Esophagus muscularis mucosa (tissue), 4 donors: ENCODE data around the gene ARHGEF10L. TPM values are rescaled to one million over a fixed set of nuclear protein-coding genes. Genes with fewer than 3 reads are reported as not detected.

ENCODE experiments used
- DNase-seq: peaks from one replicate; pipeline ENCODE4 v3.0.0-alpha.2; 2017; ENCODE audit errors: extremely low spot score
- H3K27ac ChIP-seq, 4 donors: fragments of 200-600 bp; sonication (generic); replicated peaks in 1 of 4; 1 replicate in 3 of 4; 2 replicates in 1 of 4; pipeline ENCODE4 v1.5.1; 2016 to 2019; ENCODE audit warnings: mild to moderate bottlenecking in 1 of 4
- H3K27me3 ChIP-seq, 4 donors: fragments of 200-600 bp; sonication (generic); one replicate each; pipeline versions ENCODE4 v1.5.1 to v1.6.0; 2016 to 2019
- H3K36me3 ChIP-seq, 4 donors: fragments of 200-600 bp; sonication (generic); one replicate each; pipeline ENCODE4 v1.5.1; 2016 to 2019
- H3K4me1 ChIP-seq, 4 donors: fragments of 200-600 bp; sonication (generic); one replicate each; pipeline ENCODE4 v1.5.1; 2016 to 2019
- H3K4me3 ChIP-seq, 4 donors: fragments of 200-600 bp; sonication (generic); 1 replicate in 2 of 4; 2 replicates in 2 of 4; pipeline ENCODE4 v1.5.1; 2016 to 2019; ENCODE audit warnings: mild to moderate bottlenecking in 4 of 4, moderate library complexity in 1 of 4
- H3K9me3 ChIP-seq, 4 donors: fragments of 200-600 bp; sonication (generic); 1 replicate in 3 of 4; 2 replicates in 1 of 4; pipeline ENCODE4 v1.5.1; 2016 to 2019
- EP300 ChIP-seq: sonication (generic); formaldehyde crosslinking; IDR thresholded peaks from one replicate; pipeline ENCODE4 v1.6.1; 2017; ENCODE audit warnings: antibody characterized with exemption
- POLR2A ChIP-seq: fragments of 450-650 bp; IDR thresholded peaks from one replicate; pipeline ENCODE4 v1.6.1; 2017; ENCODE audit warnings: antibody characterized with exemption, moderate library complexity, mild to moderate bottlenecking, low read depth
- POLR2AphosphoS5 ChIP-seq, 2 donors: sonication (generic); formaldehyde crosslinking; IDR thresholded peaks; one replicate each; pipeline ENCODE4 v1.6.1; 2017; ENCODE audit warnings: antibody characterized with exemption in 2 of 2
- WGBS: methylation state at CpG from one replicate; pipeline ENCODE4 v1.1.5; 2018; 5-methylcytosine and 5-hydroxymethylcytosine counted together
- intact Hi-C: fragments of 100-400 bp; cut with DNase I; formaldehyde crosslinking; loops from one replicate; pipeline ENCODE4 v1.15.1; 2023
- total RNA-seq, 4 donors: library from RNA; depleted of rRNA; stranded (reverse); fragments of >200 nt; gene quantifications; one replicate each; pipeline versions ENCODE4 v1.1.0 to v1.2.1, GENCODE V29; 2016
- TF ChIP-seq, protein P1 (sequence below), 3 experiments: fragments of 200-600 bp in 2 of 3; fragments of 450-650 bp in 1 of 3; sonication (generic) in 2 of 3; IDR thresholded peaks; one replicate each; pipeline ENCODE4 v1.5.1; 2017 to 2019; ENCODE audit warnings: antibody characterized with exemption in 3 of 3, mild to moderate bottlenecking in 2 of 3, moderate library complexity in 1 of 3

The ARHGEF10L gene
- total RNA-seq, 4 donors from 2014 or later: 46.6 to 93.0 (median 66.9) TPM

DNA sequence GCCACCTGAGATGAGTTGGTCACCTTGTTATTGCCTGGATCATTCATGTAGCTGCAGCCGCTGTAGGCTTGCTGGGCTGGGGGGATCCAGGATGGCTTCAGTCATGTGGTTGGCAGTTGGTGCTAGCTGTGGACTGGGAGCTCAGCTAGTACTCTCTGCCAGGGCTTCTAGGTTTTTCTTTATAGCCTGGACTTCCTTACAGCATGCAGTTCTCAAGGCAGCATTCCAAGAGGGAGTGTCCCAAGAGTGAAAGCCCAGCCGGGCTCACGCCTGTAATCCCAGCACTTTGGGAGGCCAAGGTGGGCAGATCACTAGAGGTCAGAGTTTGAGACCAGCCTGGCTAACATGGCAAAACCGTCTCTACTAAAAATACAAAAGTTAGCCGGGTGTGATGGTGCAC lies 192.0 kb downstream of the ARHGEF10L start:
- WGBS: 80% methylated on average over 2 of the region's 5 CpGs
- H3K4me3 ChIP-seq: no peak overlapping the region
- intact Hi-C loops: no loop called here

DNA sequence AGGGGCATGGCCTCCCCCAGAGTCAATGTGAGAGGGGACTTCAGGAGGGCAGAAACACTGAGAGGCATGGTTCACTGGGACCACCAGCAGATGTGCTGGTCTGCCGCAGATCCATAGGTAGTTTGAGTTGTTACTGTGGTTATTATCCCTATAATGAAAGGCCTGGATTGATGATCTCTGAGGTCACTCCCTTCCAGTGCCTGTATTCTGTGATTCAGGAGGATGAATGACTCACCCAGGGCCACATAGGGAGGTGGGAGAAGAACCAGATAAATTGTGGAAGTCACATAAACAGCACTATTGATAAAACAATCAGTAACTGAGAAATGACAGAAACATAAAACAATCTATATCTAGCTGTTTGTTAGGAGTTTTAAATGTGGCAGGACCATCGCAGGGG lies 193.0 kb downstream of the ARHGEF10L start:
- DNase-seq: no peak
- Histone ChIP-seq H3K4me3 (no peak overlapping the region), H3K4me1 (no peaks in the 10 kb centered on the region), H3K27ac (no peak overlapping the region), H3K36me3 (no peaks in the 10 kb centered on the region), H3K9me3 (no peaks in the 10 kb centered on the region), H3K27me3 (peaks cover 0 to 58% (median 0%) of the 10 kb centered on the region in 4 donors)
- intact Hi-C loops: no loop called here
- 65% methylated on average over 2 of the region's 2 CpGs for WGBS
- TF ChIP-seq EP300 (no peak), POLR2A (no peak), POLR2AphosphoS5 (IDR thresholded peaks at IDR 0.05) (no peak)
- TF ChIP-seq, protein P1, sequence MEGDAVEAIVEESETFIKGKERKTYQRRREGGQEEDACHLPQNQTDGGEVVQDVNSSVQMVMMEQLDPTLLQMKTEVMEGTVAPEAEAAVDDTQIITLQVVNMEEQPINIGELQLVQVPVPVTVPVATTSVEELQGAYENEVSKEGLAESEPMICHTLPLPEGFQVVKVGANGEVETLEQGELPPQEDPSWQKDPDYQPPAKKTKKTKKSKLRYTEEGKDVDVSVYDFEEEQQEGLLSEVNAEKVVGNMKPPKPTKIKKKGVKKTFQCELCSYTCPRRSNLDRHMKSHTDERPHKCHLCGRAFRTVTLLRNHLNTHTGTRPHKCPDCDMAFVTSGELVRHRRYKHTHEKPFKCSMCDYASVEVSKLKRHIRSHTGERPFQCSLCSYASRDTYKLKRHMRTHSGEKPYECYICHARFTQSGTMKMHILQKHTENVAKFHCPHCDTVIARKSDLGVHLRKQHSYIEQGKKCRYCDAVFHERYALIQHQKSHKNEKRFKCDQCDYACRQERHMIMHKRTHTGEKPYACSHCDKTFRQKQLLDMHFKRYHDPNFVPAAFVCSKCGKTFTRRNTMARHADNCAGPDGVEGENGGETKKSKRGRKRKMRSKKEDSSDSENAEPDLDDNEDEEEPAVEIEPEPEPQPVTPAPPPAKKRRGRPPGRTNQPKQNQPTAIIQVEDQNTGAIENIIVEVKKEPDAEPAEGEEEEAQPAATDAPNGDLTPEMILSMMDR (IDR thresholded peaks at IDR 0.05): no peak

More for the DNA sequence above, 192.0 kb downstream of the ARHGEF10L start:
- no peak overlapping the region for H3K27ac ChIP-seq
- H3K4me1 ChIP-seq: no peaks in the 10 kb centered on the region
- H3K9me3 ChIP-seq: no peaks in the 10 kb centered on the region
- DNase-seq: no peak
- peaks cover 0 to 48% (median 0%) of the 10 kb centered on the region in 4 donors for H3K27me3 ChIP-seq
- no peaks in the 10 kb centered on the region for H3K36me3 ChIP-seq
- no peak for TF ChIP-seq POLR2A
- no peak for TF ChIP-seq EP300
- TF ChIP-seq, protein P1 (IDR thresholded peaks at IDR 0.05): no peak
- no peak for TF ChIP-seq POLR2AphosphoS5 (IDR thresholded peaks at IDR 0.05)

DNA sequence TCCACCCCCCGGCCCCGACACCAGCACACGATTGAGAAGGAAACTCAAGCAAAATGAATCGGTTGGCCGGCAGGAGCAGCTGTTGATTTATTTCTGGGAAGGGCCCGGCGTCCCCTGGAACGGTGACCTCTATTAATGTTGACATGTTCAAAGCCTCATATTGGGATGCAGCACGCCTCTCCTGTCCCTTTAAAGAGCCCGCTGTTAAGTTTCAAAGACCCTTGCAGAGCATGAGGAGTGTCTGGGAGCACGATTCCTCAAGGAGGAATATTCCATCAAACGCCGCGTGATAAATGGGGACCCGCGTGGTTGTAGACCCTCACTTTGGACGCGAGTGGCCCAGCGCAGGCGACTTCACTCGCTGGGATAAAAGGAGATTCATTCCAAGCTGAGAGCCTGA lies 194.2 kb downstream of the ARHGEF10L start:
- TF ChIP-seq EP300 (no peak), POLR2AphosphoS5 (IDR thresholded peaks at IDR 0.05) (no peak), POLR2A (no peak)
- TF ChIP-seq, protein P1 (IDR thresholded peaks at IDR 0.05): no peak
- Histone ChIP-seq H3K27ac (no peak overlapping the region), H3K27me3 (peaks cover 0 to 61% (median 0%) of the 10 kb centered on the region in 4 donors), H3K36me3 (no peaks in the 10 kb centered on the region), H3K4me1 (no peaks in the 10 kb centered on the region), H3K9me3 (no peaks in the 10 kb centered on the region), H3K4me3 (no peak overlapping the region)
- WGBS: 73% methylated on average over 21 of the region's 21 CpGs
- no peak for DNase-seq
- intact Hi-C loops: no loop called here

DNA sequence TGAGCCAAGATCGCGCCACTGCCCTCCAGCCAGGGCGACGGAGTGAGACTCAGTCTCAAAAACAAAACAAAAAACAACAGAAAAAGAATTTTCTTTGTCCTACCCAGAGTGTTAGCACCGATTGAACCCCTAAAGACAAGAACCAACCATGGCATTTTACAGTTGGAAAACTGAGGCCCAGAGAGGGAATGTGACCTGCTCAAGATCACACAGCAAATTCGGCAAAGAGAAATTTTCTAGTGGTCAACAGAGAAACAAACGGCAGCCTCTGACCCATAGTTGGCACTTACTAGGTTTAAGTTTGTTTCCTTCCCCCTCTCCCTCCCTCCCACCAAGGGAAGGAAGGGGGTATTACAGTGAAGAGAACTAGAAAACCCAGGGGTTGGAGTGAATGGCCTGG lies 195.1 kb downstream of the ARHGEF10L start:
- Histone ChIP-seq H3K9me3 (no peaks in the 10 kb centered on the region), H3K4me3 (no peak overlapping the region), H3K4me1 (no peaks in the 10 kb centered on the region), H3K27me3 (peaks cover 0 to 61% (median 0%) of the 10 kb centered on the region in 4 donors), H3K27ac (no peak overlapping the region), H3K36me3 (no peaks in the 10 kb centered on the region)
- WGBS: 89% methylated on average over 7 of the region's 7 CpGs
- TF ChIP-seq POLR2AphosphoS5 (IDR thresholded peaks at IDR 0.05): no peak
- TF ChIP-seq, protein P1 (IDR thresholded peaks at IDR 0.05): no peak
- TF ChIP-seq POLR2A: no peak
- TF ChIP-seq EP300: no peak
- intact Hi-C loops: no loop called here
- DNase-seq: no peak

DNA sequence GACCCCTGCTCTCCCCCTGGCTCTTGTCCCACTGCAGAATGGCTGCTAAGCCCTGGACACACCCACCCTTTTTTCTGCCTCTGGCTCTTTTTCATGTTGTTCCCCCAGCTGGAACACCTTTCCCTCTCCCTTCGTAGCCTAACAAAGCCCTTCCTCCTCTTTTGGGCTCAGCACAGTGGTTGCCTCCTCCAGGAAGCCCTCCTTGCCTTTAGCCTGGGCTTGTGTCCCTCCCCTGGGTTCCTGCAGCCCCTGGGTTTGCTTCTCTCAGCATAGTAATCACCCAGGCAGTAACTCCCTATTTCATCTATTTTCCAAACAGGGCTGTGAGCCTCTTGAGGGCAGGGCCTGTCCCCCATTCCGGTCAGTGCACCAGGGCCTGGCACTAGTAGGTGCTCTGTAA lies 195.8 kb downstream of the ARHGEF10L start:
- DNase-seq: no peak
- intact Hi-C loops: no loop called here
- Histone ChIP-seq H3K4me3 (no peak overlapping the region), H3K9me3 (no peaks in the 10 kb centered on the region), H3K4me1 (no peaks in the 10 kb centered on the region), H3K27ac (no peak overlapping the region), H3K27me3 (peaks cover 0 to 61% (median 3%) of the 10 kb centered on the region in 4 donors), H3K36me3 (no peaks in the 10 kb centered on the region)
- 84% methylated on average over 2 of the region's 2 CpGs for WGBS
- TF ChIP-seq, protein P1 (IDR thresholded peaks at IDR 0.05): no peak
